SK-N-SH (cell line): Measurements from ENCODE around the gene SEMA4G. TPM values are rescaled to one million over a fixed set of nuclear protein-coding genes. Genes with fewer than 3 reads are reported as not detected.

Experiments used
- CTCF ChIA-PET: fragments of 300-600, 350-600 bp; formaldehyde crosslinking; extraction: SDS; loops from one replicate; lab custom pipeline; 2021; lab: Yijun Ruan, JAX
- POLR2A ChIA-PET: fragments of 350-600 bp; sonication (Branson Sonifier 250); formaldehyde crosslinking; extraction: SDS; loops from one replicate; lab custom pipeline; 2020; ENCODE audit warnings: antibody characterized with exemption, inconsistent platforms; lab: Yijun Ruan, JAX
- DNase-seq: peaks from one replicate; pipeline ENCODE4 v3.0.0; 2012
- H2AFZ ChIP-seq: fragments of 200-600 bp; sonication (generic); 2 replicates; pipeline ENCODE4 v1.8.1; 2016; ENCODE audit warnings: antibody characterized with exemption, mild to moderate bottlenecking, low read depth
- H3F3A ChIP-seq: fragments of 200-600 bp; sonication (generic); replicated peaks from 2 replicates; pipeline ENCODE3; 2016; ENCODE audit warnings: antibody characterized with exemption, mild to moderate bottlenecking; ENCODE audit not compliant: insufficient read depth
- H3K27ac ChIP-seq, 2 experiments: fragments of 200-500 bp in 1 of 2; fragments of 200-600 bp in 1 of 2; sonication (Bioruptor generic) in 1 of 2; sonication (generic), shearing (Covaris generic) in 1 of 2; 2 replicates each; pipeline versions ENCODE4 v1.5.1 to v1.6.1; 2014 to 2016; ENCODE audit warnings: low read depth in 2 of 2, inconsistent platforms in 1 of 2, low read length in 1 of 2, mild to moderate bottlenecking in 1 of 2, mixed read lengths in 1 of 2
- H3K27me3 ChIP-seq: fragments of 200-600 bp; sonication (generic), shearing (Covaris generic); 2 replicates; pipeline ENCODE4 v1.6.1; 2016; ENCODE audit warnings: mixed run types; ENCODE audit not compliant: insufficient read depth
- H3K36me3 ChIP-seq, 2 experiments: fragments of 200-500 bp in 1 of 2; fragments of 200-600 bp in 1 of 2; sonication (Bioruptor generic) in 1 of 2; sonication (generic) in 1 of 2; replicated peaks in 1 of 2; 2 replicates each; pipeline versions ENCODE3 to v1.5.1; 2014 to 2016; ENCODE audit warnings: low read length in 1 of 2, mild to moderate bottlenecking in 1 of 2; ENCODE audit not compliant: insufficient read depth in 2 of 2, control insufficient read depth in 1 of 2
- H3K4me1 ChIP-seq, 2 experiments: fragments of 200-500 bp in 1 of 2; fragments of 200-600 bp in 1 of 2; sonication (Bioruptor generic) in 1 of 2; sonication (generic), shearing (Covaris generic) in 1 of 2; 2 replicates each; pipeline versions ENCODE4 v1.5.1 to v1.6.1; 2014 to 2016; ENCODE audit warnings: low read depth in 1 of 2, low read length in 1 of 2, mixed run types in 1 of 2; ENCODE audit not compliant: insufficient read depth in 2 of 2, control insufficient read depth in 1 of 2
- H3K4me2 ChIP-seq: fragments of 200-600 bp; sonication (generic), shearing (Covaris generic); 2 replicates; pipeline ENCODE4 v1.6.1; 2017; ENCODE audit warnings: mixed run types
- H3K4me3 ChIP-seq, 2 experiments: fragments of 200-500 bp in 1 of 2; fragments of 200-600 bp in 1 of 2; sonication (Bioruptor generic) in 1 of 2; sonication (generic), shearing (Covaris generic) in 1 of 2; 2 replicates each; pipeline versions ENCODE4 v1.5.1 to v1.8.1; 2014 to 2016; ENCODE audit warnings: low read depth in 2 of 2, inconsistent platforms in 1 of 2, low read length in 1 of 2, mild to moderate bottlenecking in 1 of 2, mixed read lengths in 1 of 2, moderate library complexity in 1 of 2
- H3K79me2 ChIP-seq: fragments of 200-600 bp; sonication (generic); 2 replicates; pipeline ENCODE4 v1.8.1; 2017; ENCODE audit warnings: mild to moderate bottlenecking; ENCODE audit not compliant: insufficient read depth
- H3K9ac ChIP-seq: fragments of 200-600 bp; sonication (generic); 2 replicates; pipeline ENCODE4 v1.6.1; 2017; ENCODE audit warnings: mixed run types
- H3K9me2 ChIP-seq: fragments of 200-600 bp; sonication (generic); 2 replicates; pipeline ENCODE4 v1.6.1; 2017; ENCODE audit warnings: mixed run types
- H3K9me3 ChIP-seq: fragments of 200-600 bp; sonication (generic); 2 replicates; pipeline ENCODE4 v1.6.1; 2017; ENCODE audit warnings: mixed run types, mild to moderate bottlenecking, moderate library complexity
- H4K20me1 ChIP-seq: fragments of 200-600 bp; sonication (generic); 2 replicates; pipeline ENCODE4 v1.6.1; 2017; ENCODE audit warnings: mild to moderate bottlenecking, mixed run types; ENCODE audit not compliant: insufficient read depth
- FOXJ3 ChIP-seq: sonication (generic); formaldehyde crosslinking; IDR thresholded peaks from 2 replicates; pipeline ENCODE4 v1.5.1; 2020; ENCODE audit warnings: mild to moderate bottlenecking, missing genetic modification reagents
- FOXM1 ChIP-seq: IDR thresholded peaks from 2 replicates; pipeline ENCODE4 v1.4.0; 2012; ENCODE audit warnings: low read depth, mild to moderate bottlenecking
- GATA2 ChIP-seq: sonication (generic); formaldehyde crosslinking; IDR thresholded peaks from 2 replicates; pipeline ENCODE4 v1.5.0; 2020; ENCODE audit warnings: mild to moderate bottlenecking, missing genetic modification reagents
- NRF1 ChIP-seq: IDR thresholded peaks from 2 replicates; pipeline ENCODE4 v1.6.1; 2012; ENCODE audit warnings: low read depth, mild to moderate bottlenecking, low read length
- RAD21 ChIP-seq: IDR thresholded peaks from 2 replicates; pipeline ENCODE4 v1.6.1; 2012; ENCODE audit warnings: mild to moderate bottlenecking, low read length
- RFX5 ChIP-seq: IDR thresholded peaks from 2 replicates; pipeline ENCODE4 v1.6.1; 2012; ENCODE audit warnings: mild to moderate bottlenecking, improper control_type of control experiment, low read length
- TAF1 ChIP-seq: IDR thresholded peaks from 2 replicates; pipeline ENCODE4 v1.6.1; 2012; ENCODE audit warnings: low read depth, mild to moderate bottlenecking, low read length, moderate library complexity, borderline replicate concordance
- whole genome bisulfite sequencing: methylation state at CpG from one replicate; pipeline ENCODE4 v1.1.6; 2017; ENCODE audit warnings: low lambda C conversion rate; 5-methylcytosine and 5-hydroxymethylcytosine counted together
- polyA plus RNA-seq, 3 experiments: library from polyadenylated mRNA; depleted of rRNA; stranded (reverse); fragments of >200 nt; gene quantifications; 2 replicates each; pipeline ENCODE4 v1.2.3, GENCODE V29; 2012
- TF ChIP-seq, protein P1 (sequence below): IDR thresholded peaks from 2 replicates; pipeline ENCODE4 v1.4.0; 2012; ENCODE audit warnings: low read depth, borderline replicate concordance
- TF ChIP-seq, protein P2 (sequence below): IDR thresholded peaks from 2 replicates; pipeline ENCODE4 v1.4.0; 2012; ENCODE audit warnings: low read depth
- TF ChIP-seq, protein P3 (sequence below): IDR thresholded peaks from 2 replicates; pipeline ENCODE4 v1.4.0; 2012; ENCODE audit warnings: low read depth, borderline replicate concordance
- TF ChIP-seq, protein P4 (sequence below): IDR thresholded peaks from 2 replicates; pipeline ENCODE4 v1.6.1; 2012; ENCODE audit warnings: mild to moderate bottlenecking, low read depth, low read length, moderate library complexity
- TF ChIP-seq, protein P5 (sequence below): fragments of 150-350 bp; IDR thresholded peaks from 2 replicates; pipeline ENCODE4 v1.6.1; 2017; ENCODE audit warnings: antibody characterized with exemption, low read length, low read depth, borderline replicate concordance

Gene SEMA4G
- polyA plus RNA-seq, 1 of the 3 experiments (the other 2 are of a cell fraction) = 16.2 TPM

DNA sequence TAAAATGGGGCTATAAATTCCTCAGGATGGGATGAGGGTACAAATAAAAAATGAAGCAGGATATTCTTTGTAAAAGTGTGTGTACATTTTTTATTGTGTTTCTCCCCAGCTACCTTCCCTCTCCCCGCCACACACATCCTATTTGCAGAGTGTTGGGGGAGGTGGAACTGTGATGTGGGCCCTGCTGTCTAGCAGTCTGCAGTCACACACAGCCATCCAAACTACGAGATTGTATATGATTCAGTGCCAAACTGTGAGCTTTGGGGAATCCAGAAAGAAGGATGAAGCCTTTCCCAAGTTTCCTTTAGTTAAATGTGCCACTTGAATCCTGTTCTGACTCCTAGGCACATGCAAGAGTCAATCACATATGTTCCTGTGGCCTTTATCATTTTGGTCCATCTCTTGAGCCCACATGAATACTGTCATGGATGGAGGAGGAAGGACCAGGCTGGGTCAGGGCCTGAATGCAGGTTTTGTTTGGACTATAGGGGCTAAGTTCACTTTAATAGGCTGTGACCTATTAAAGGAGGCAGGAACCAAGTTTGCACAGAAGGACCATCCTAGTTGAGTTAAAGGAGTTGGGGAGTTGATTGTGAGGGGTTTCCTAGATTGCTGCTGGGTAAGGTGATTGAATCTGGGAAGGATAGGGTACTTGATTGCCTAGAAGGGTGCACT lies 1.1 kb upstream of the SEMA4G start (continued):
- TF ChIP-seq, protein P1, sequence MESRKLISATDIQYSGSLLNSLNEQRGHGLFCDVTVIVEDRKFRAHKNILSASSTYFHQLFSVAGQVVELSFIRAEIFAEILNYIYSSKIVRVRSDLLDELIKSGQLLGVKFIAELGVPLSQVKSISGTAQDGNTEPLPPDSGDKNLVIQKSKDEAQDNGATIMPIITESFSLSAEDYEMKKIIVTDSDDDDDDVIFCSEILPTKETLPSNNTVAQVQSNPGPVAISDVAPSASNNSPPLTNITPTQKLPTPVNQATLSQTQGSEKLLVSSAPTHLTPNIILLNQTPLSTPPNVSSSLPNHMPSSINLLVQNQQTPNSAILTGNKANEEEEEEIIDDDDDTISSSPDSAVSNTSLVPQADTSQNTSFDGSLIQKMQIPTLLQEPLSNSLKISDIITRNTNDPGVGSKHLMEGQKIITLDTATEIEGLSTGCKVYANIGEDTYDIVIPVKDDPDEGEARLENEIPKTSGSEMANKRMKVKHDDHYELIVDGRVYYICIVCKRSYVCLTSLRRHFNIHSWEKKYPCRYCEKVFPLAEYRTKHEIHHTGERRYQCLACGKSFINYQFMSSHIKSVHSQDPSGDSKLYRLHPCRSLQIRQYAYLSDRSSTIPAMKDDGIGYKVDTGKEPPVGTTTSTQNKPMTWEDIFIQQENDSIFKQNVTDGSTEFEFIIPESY = no peak
- TF ChIP-seq, all 33 proteins: peak for 0

DNA sequence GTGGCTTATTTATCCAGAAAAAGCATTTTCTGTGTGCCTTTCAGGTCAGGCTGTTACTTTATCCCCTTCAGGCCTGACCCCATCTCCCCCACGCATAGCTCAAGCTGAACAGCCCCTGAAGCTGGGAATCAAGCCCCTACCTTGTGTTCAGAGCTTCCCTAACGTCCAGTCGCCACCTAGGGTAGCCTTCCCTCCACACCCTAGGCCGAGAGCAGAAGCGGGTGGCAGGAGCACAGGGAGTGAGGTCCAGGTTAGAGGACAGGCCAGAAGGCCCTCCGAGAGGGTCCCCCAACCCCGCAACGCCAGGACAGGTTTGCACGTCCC lies 479 bp upstream of the SEMA4G start:
- Histone ChIP-seq H3K4me2 (peak overlapping the region; percentile 99), H3K9me2 (no peaks in the 10 kb centered on the region), H3K9ac (0 out of 2 replicates have a peak overlapping the region, but pooled peaks have one; percentile 12), H4K20me1 (no peaks in the 10 kb centered on the region), H3K27ac (peak overlapping the region in 1 of 2 experiments; percentile 53; a peak in 1 of 4 replicates), H3K27me3 (no peaks in the 10 kb centered on the region), H3K4me1 (peaks cover 4 to 19% of the 10 kb centered on the region in 2 experiments; a peak in 2 of 4 replicates), H3K36me3 (peaks cover 17 to 28% of the 10 kb centered on the region in 2 experiments), H2AFZ (peak overlapping the region; percentile 85), H3K79me2 (no peaks in the 10 kb centered on the region)
- WGBS = 41% methylated on average over 9 of the region's 9 CpGs
- POLR2A ChIA-PET = no interaction called here
- DNase-seq = no peak
- TF ChIP-seq FOXJ3 (CRISPR knock-in tag) (no peak), GATA2 (CRISPR knock-in tag) (no peak), NRF1 (no peak), RFX5 (no peak), TAF1 (no peak), FOXM1 (no peak), RAD21 (no peak)
- TF ChIP-seq, protein P2, sequence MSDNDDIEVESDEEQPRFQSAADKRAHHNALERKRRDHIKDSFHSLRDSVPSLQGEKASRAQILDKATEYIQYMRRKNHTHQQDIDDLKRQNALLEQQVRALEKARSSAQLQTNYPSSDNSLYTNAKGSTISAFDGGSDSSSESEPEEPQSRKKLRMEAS = no peak
- TF ChIP-seq, protein P3, sequence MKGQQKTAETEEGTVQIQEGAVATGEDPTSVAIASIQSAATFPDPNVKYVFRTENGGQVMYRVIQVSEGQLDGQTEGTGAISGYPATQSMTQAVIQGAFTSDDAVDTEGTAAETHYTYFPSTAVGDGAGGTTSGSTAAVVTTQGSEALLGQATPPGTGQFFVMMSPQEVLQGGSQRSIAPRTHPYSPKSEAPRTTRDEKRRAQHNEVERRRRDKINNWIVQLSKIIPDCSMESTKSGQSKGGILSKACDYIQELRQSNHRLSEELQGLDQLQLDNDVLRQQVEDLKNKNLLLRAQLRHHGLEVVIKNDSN = no peak
- TF ChIP-seq, protein P4, sequence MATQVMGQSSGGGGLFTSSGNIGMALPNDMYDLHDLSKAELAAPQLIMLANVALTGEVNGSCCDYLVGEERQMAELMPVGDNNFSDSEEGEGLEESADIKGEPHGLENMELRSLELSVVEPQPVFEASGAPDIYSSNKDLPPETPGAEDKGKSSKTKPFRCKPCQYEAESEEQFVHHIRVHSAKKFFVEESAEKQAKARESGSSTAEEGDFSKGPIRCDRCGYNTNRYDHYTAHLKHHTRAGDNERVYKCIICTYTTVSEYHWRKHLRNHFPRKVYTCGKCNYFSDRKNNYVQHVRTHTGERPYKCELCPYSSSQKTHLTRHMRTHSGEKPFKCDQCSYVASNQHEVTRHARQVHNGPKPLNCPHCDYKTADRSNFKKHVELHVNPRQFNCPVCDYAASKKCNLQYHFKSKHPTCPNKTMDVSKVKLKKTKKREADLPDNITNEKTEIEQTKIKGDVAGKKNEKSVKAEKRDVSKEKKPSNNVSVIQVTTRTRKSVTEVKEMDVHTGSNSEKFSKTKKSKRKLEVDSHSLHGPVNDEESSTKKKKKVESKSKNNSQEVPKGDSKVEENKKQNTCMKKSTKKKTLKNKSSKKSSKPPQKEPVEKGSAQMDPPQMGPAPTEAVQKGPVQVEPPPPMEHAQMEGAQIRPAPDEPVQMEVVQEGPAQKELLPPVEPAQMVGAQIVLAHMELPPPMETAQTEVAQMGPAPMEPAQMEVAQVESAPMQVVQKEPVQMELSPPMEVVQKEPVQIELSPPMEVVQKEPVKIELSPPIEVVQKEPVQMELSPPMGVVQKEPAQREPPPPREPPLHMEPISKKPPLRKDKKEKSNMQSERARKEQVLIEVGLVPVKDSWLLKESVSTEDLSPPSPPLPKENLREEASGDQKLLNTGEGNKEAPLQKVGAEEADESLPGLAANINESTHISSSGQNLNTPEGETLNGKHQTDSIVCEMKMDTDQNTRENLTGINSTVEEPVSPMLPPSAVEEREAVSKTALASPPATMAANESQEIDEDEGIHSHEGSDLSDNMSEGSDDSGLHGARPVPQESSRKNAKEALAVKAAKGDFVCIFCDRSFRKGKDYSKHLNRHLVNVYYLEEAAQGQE = no peak
- TF ChIP-seq, protein P5, sequence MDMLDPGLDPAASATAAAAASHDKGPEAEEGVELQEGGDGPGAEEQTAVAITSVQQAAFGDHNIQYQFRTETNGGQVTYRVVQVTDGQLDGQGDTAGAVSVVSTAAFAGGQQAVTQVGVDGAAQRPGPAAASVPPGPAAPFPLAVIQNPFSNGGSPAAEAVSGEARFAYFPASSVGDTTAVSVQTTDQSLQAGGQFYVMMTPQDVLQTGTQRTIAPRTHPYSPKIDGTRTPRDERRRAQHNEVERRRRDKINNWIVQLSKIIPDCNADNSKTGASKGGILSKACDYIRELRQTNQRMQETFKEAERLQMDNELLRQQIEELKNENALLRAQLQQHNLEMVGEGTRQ = no peak
- TF ChIP-seq, all 33 proteins: peak for 0
- H3K9me3 ChIP-seq = no peaks in the 10 kb centered on the region
- CTCF ChIA-PET = interaction anchor here (0.6 to 3.4 kb wide), 21 partner anchors 12 to 250 kb away, joined by 3 to 24 read pairs (median 3); partner anchors contain the start of gene LZTS2
- peaks cover 3% of the 10 kb centered on the region for H3F3A ChIP-seq
- peak overlapping the region; percentile 79 to 82 for H3K4me3 ChIP-seq
